LNCAP (cell line): Measurements from ENCODE around the gene COASY.

ENCODE experiments used
- CTCF ChIP-seq: fragments of 450-650 bp; IDR thresholded peaks from 2 replicates; pipeline ENCODE4 v1.5.1; 2017; ENCODE audit warnings: mild to moderate bottlenecking

Gene COASY

GRCh38 chr17:42577532-42578281, 15.8 kb downstream of the COASY start, which contains the start of gene PSMC3IP:
Gene PSMC3IP (minus strand): TSS chr17:42577729. CDS start chr17:42577686, 43 bp downstream.
- peak; percentile 30 for TF ChIP-seq CTCF

DNA sequence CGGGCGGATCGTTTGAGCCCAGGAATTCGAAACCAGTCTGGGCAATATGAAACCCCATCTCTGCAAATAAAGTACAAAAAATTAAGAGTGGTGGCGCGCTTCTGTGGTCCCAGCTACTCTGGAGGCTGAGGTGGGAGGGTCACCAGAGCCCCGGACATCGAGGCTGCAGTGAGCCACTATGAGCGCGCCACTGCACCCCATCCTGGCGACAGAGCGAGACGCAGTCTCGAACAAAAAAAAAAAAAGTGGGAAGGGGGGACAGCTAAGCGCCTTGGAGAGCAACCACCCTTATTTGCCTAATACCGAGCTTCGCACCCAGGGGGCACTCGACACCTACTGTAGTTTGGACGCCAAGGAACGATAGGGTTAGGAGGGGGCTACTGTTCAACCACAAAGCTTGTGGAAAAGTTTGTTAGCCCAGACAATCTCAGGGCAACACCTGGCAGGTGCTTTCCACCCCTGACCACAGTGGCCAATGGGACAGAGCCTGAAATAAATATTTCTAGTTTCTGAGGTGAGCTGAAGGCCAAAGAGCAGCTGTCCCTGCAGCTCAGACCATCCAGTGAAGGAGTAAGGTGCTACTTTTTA, 16.4 kb downstream of the COASY start:
- TF ChIP-seq CTCF: peak; percentile 69

- TF ChIP-seq CTCF: no peak
Observed at GRCh38 chr17:42579794-42580551, 18.0 kb downstream of the COASY start.

DNA sequence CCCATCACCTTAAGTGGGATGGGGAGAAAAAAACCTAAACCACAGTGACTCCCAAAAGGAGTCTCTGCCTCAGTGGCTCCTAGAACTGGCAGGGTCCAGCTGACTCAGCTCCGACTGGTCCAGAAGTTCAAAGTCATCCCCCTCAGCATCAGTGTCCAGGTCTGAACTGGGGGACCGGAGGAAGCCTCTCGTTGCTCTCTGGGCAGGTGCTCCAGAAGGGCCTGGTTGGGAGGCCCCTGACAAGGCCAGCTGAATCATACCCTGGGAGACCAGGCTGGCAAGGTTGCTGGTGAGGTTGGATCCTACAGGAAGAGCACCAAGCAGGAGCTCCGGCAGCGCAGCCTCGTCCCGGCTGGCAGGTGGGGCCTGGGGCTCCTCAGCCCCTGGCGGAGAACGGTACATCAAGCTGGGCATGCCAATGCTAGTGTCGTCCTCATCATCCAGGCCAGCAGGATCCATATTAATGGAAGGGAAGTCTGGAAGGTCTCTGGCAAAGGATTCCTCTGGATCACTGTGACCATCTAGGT, 19.9 kb downstream of the COASY start:
- TF ChIP-seq CTCF: no peak

GRCh38 chr17:42584880-42585279, 22.9 kb downstream of the COASY start:
- no peak for TF ChIP-seq CTCF

GRCh38 chr17:42585353-42585752, 23.4 kb downstream of the COASY start:
- TF ChIP-seq CTCF: no peak

DNA sequence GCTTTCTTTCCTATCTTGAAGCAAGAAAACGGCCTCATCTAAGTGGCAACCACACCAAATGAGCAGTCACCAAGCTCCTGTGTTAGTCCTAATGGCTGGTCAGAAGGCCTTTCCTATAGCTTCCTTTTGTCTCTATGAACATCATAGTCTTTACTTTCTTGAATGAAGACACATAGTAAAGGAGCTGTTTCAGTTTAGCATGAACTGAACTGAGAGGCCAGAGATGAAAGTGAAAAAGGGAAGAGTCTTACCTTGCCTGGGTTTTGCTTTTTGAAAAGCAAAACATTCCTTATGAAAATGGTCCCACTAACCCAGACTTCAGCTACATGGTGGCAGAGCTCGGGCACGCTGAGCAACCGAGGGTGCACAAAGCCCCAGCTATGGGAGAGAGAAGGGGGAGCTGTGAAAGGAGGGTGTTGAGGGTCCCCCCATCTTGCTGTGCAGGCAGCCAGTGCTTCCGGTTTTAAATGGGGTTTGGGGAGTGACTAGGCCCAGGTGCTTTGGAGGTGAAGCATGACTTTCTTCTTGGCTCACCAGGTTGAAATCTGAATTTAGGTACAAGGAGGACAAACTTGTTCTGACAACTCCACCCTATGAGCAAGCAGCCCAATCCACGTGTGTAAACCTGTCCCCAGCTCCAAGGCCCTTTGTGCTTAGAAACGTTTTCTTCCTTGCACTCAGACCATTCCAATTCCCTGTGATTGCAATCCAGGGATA, 24.7 kb downstream of the COASY start:
- TF ChIP-seq CTCF: no peak
